ENCODE data around the gene FOXN3.

Gene FOXN3

DNA sequence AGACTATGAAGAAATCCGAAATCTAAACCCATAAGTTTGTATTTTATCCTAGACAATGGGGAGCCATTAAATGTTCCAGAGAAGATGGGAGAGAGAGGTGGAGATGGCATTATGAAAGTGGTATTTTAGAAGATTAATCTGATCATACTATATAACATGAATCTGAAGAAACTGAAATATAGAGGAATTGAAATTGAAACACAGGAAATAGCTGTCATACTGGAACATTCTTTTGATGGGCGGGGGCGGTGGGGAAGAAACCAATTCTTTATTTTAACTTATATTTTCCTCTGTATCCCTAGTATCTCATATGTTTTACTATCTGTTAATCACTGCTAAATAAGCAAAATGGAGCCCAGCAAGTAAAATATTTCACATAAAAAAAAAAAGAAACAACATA, 27.0 kb upstream of the FOXN3 start:
- DNase-seq (ENCODE audit: insufficient read length, low spot score) (no peak), FAIRE-seq (no peak)
- no peak for TF ChIP-seq POLR2A (IDR thresholded peaks at IDR 0.05; ENCODE audit: low read depth, low read length)

DNA sequence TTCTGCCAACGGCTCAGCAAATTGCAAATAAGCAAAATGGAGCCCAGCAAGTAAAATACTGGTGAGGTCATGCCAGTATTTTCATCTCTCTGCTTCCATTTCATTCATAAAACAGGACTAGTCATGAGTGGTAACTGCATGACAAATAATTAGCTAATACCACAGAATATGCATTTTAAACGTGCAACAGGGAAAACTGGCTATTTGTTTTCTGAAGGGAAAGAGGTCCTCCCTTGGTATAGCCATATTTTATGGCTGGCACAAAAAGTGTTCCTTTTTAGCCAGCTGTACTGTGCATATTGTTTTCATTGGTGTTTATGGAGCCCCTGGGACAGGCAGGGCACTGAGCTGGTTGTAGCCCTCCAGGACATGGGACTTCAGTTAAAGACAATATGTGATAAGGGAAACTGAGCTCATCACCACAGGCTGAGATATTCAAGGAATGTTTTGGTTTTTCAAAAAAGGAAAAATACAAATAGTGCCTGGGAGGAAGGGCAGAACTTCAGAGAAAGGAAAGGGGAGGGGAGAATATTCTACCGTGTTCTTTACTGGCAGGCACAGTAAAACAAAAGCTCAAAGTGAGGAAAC, 26.1 kb upstream of the FOXN3 start:
- DNase-seq (ENCODE audit: insufficient read length, low spot score) (no peak), FAIRE-seq (no peak)

DNA sequence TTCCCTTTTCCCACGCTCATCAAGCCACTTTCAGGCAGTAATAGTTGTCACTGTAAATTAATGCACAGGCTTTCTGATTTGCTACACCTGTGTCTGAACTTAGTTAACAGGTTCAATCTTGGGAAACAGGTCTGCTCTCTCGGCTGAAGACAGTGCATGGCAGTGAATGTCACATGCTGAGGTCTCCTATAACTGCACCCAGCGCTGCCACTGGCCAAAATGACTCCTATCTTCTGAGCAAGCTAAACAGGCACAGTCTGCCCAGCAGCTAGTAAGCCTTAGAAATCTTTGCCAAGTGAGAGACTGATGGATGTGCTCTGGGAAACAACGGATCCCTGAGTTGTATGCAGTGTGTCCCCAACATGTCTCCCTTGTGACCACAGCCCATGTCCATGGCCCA, 25.2 kb upstream of the FOXN3 start:
- FAIRE-seq: no peak
- no peak for DNase-seq (ENCODE audit: insufficient read length, low spot score)
- TF ChIP-seq POLR2A (IDR thresholded peaks at IDR 0.05; ENCODE audit: low read depth, low read length): no peak

More for the DNA sequence above, 26.1 kb upstream of the FOXN3 start:
- no peak for TF ChIP-seq POLR2A (IDR thresholded peaks at IDR 0.05; ENCODE audit: low read depth, low read length)

GRCh38 chr14:89440986-89441909, 24.2 kb upstream of the FOXN3 start:
- FAIRE-seq (no peak), DNase-seq (ENCODE audit: insufficient read length, low spot score) (no peak)
- no peak for TF ChIP-seq POLR2A (IDR thresholded peaks at IDR 0.05; ENCODE audit: low read depth, low read length)

DNA sequence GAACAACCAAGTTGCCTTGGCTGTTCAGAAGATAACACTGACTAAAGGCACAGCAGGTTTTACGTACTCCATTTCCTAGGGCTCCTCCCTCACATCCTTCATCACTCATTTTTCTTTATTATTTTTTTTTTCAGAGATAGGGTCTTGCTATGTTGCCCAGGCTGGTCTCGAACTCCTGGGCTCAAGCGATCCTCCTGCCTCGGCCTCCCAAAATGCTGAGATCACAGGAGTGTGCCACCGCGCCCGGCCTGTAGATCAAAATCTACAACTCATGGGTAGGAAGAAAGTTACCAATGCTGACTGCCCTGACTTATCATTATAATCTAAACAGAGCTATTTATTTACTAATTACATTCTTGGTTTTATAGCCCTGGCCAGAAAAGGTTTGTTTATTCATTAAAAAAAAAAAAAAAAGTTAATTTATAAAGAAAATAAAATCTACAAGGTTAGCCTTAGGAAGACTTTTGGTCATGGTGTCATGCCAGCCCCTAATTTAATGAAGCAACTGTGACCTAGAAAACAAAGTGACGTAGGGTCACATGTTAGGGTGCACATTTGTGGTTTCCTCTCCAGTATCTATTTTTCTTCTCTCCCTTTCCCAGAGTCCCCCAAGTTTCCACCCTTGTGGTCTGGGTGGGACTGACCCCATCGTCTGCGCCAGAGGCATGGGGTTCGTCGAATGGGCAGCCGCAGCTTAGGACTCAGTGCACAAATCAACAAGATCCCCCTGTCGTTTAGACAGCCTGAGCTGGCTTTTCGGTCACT, 19.0 kb upstream of the FOXN3 start:
- FAIRE-seq (no peak), DNase-seq (ENCODE audit: insufficient read length, low spot score) (no peak)
- no peak for TF ChIP-seq POLR2A (IDR thresholded peaks at IDR 0.05; ENCODE audit: low read depth, low read length)

DNA sequence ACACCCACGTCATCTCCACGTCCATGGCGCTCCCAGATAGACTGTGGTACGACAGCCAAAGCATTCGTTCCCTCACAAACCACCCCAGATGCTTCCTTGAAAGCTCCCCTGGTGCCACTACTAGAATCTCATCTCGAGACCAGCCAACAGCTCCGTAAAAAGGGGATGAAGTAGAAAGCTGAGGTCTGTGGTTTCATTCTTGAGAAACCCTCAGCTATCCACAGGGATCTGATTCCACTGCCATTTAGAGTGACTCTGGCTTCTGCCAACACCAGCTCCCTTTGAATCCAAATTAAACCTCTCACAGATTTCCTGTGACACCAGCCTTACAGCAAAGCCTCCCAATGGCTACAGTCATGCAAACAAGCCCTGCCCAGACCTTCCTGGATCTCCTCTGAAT, 18.5 kb upstream of the FOXN3 start:
- TF ChIP-seq POLR2A (IDR thresholded peaks at IDR 0.05; ENCODE audit: low read depth, low read length): no peak
- DNase-seq (ENCODE audit: insufficient read length, low spot score): no peak
- FAIRE-seq: no peak

- FAIRE-seq (no peak), DNase-seq (ENCODE audit: insufficient read length, low spot score) (no peak)
- no peak for TF ChIP-seq POLR2A (IDR thresholded peaks at IDR 0.05; ENCODE audit: low read depth, low read length)
Observed at GRCh38 chr14:89432226-89432625, 15.2 kb upstream of the FOXN3 start.

- TF ChIP-seq POLR2A (IDR thresholded peaks at IDR 0.05; ENCODE audit: low read depth, low read length): no peak
- FAIRE-seq: no peak
- DNase-seq (ENCODE audit: insufficient read length, low spot score): no peak
Observed at GRCh38 chr14:89430391-89431236, 13.6 kb upstream of the FOXN3 start.

- FAIRE-seq (no peak), DNase-seq (ENCODE audit: insufficient read length, low spot score) (no peak)
- no peak for TF ChIP-seq POLR2A (IDR thresholded peaks at IDR 0.05; ENCODE audit: low read depth, low read length)
Observed at GRCh38 chr14:89429199-89430181, 12.5 kb upstream of the FOXN3 start.

GRCh38 chr14:89428546-89429198, 11.6 kb upstream of the FOXN3 start:
- DNase-seq (ENCODE audit: insufficient read length, low spot score) (no peak), FAIRE-seq (no peak)
- TF ChIP-seq POLR2A (IDR thresholded peaks at IDR 0.05; ENCODE audit: low read depth, low read length): no peak

GRCh38 chr14:89428173-89428523, 11.1 kb upstream of the FOXN3 start:
- no peak for FAIRE-seq
- no peak for DNase-seq (ENCODE audit: insufficient read length, low spot score)
- TF ChIP-seq POLR2A (IDR thresholded peaks at IDR 0.05; ENCODE audit: low read depth, low read length): no peak
